ENCODE data around the gene BCL2L13.
"Not testable (repeated sequence)": the region's sequence is repeated elsewhere in the genome, so short reads cannot be mapped to it uniquely, and the experiment has no call there.

The BCL2L13 gene

DNA sequence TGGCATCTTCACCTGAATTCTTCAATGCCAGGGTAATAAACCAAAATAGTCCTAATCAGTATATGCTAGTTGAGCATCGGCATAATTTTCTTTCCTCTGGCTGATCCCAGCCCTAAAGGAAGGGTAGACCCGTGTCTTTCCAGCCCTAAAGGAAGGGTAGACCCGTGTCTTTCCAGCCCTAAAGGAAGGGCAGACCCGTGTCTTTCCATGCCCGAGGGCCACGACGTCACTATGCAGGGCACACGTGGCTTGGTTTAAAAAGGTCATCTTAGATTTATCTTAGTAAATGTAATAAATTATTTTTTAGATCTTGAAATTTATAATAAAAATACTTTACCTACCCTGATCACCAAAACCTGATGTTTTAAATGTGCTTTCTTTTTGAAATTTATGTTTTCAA, 90.2 kb downstream of the BCL2L13 start:
- DNase-seq (ENCODE audit: low spot score): no peak

- no peak for DNase-seq (ENCODE audit: low spot score)
These were observed 91.0 kb downstream of the BCL2L13 start for GRCh38 chr22:17729561-17729960.

- DNase-seq (ENCODE audit: low spot score): no peak
These were observed 93.8 kb downstream of the BCL2L13 start for GRCh38 chr22:17732251-17732854.

- no peak for DNase-seq (ENCODE audit: low spot score)
These were observed 94.9 kb downstream of the BCL2L13 start for GRCh38 chr22:17733466-17733865.

DNA sequence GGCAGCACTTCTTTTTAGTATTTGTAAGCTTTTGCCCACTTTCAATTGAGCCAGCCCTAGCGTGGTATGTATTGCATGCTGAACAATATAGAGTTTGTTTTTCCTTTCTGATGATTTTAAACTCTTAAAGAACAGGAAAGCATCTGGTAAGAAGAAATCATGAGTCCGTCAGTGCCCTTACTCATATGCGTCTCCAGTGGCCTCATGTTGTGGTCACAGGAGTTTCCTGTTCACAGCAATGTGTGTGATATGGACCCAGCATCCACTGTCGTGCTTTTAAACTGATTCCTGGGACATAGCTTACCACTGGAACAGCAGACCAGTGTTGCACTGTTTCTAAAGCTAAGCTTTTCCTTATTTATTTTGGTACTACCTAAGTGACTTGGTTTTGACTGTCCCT, 95.6 kb downstream of the BCL2L13 start:
- DNase-seq (ENCODE audit: low spot score): peak; percentile 18

- no peak for DNase-seq (ENCODE audit: low spot score)
These were observed 100.0 kb downstream of the BCL2L13 start for GRCh38 chr22:17738386-17739128.

DNA sequence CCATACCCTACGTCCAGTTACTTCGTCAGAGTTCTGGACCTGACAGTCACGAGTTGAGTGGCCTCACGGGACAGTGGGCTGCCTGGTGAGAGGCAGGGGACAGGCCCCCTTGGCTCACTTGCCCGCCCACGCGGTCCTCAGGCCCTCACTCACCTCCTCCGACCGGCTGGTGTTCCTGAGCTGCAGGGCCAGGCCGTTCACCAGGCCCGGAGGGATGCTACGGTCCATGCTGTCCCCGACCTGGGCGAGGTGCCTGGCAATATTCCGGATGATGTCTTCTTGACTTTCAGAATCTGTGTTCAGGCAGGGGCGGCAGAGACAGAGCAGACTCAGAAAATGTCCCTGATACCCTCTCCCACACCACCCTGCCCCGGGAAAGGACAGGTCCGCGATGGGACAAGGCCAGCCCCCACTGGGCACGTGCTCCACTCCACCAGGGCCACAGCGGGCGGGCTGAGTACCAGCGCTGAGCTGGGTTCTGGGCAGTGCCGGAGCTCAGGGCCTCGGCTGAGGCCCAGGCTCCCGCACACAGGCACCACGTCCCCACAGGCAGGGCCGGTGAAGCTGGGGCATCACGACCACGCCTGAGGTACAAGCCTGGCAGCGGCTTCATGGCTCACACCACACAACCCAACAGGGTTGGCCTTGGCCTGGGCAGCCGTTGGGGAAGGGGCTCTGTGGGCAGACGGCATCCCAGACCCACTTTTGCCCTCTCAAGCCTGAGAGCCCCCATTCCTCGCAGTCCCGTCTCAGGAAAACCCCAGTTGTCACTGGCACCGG, 100.8 kb downstream of the BCL2L13 start:
- DNase-seq (ENCODE audit: low spot score): no peak

DNA sequence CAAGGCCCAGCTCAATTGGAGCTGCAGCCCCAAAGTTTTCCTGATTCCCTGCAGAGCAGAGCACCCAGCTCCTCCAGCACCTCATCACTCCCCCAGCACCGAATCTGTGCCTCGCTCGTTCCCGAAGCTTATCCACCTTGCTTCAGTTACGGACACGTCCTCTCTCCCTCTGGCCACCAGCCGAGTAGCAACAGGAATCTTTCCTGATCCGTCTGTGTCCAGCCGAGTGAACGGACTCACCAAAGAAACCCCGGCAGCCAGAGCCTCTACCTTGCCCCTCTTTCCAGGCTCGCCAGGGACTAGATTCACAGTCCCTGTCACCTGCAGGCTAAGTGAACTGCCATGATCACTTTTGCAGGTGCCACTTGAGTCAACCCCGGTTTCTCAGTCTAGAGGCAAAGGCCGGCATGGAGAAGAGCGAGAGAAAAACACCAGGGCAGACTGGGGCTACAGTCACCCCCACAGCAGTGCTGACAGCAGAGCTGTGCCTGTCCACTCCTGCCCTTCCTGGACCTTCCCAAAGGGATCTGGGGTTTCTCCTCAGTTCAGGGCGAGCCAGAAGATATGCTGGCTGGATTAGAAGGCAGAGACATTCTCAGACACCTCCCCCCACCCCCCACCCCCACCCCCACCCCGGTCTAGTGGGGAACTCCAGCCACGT, 103.4 kb downstream of the BCL2L13 start:
- no peak for DNase-seq (ENCODE audit: low spot score)

- peak; percentile 64 for DNase-seq (ENCODE audit: low spot score)
These were observed 104.0 kb downstream of the BCL2L13 start for GRCh38 chr22:17742527-17742902.

- DNase-seq (ENCODE audit: low spot score): no peak
These were observed 105.3 kb downstream of the BCL2L13 start for GRCh38 chr22:17743661-17744411.

- DNase-seq (ENCODE audit: low spot score): no peak
These were observed 105.9 kb downstream of the BCL2L13 start for GRCh38 chr22:17744430-17744829.

DNA sequence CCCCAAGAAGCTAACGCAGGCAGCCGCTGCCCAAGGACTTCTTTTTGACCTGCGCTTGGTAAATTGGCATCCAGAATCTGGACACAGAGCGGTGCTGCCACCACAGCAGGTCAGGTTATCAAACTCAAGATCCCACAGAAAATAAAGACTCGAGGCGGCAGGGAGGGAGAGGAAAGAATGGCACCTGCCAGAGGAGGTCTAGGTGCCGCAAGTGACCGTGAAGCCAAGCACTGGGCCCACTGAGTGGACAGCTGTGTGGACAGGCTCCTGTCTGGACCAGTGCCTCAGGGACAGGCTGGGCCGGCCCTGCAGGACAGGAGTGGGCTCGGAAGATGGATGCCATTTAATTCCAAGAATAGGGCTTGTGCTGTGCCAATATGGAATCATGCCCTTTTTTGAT, 108.4 kb downstream of the BCL2L13 start:
- DNase-seq (ENCODE audit: low spot score): no peak

DNA sequence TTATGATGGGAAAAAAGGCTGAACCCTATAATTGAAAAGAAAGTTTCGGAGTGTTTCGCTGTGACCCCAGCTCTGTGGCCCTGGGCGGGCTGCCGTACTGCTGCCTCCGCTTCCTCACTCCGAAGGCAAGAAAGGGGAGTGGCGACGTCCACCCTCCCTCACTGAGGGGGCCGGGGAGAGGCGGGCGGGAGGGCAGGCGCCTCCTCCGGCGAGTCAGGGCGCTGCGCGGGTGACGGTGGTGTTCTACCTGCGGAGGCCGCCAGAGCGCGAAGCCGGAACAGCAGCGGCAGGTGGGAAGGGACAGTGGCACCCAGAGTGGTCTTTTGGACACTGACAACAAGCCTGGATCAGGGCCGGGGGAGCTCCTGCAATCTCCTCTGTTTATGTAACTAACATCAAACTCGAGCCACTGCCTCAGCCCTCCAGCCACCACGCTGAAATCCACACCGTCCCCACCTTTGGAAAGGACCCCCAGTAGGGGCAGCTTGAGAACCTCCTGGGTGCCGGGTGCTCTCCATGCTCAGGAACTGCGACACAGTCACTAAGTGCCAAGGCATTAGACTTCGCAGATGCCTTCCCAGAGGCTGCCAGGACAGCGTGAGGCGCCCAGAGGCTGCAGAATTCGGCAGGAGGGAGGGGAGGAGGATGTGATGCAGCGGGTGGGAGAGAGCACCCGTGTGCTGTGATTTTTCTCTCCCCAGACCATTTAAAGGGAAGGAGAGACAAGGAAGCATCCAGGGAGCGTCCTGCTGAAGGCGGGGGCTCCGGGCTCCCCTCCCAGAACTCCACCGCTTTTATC, 110.2 kb downstream of the BCL2L13 start:
- DNase-seq (ENCODE audit: low spot score): no peak

DNA sequence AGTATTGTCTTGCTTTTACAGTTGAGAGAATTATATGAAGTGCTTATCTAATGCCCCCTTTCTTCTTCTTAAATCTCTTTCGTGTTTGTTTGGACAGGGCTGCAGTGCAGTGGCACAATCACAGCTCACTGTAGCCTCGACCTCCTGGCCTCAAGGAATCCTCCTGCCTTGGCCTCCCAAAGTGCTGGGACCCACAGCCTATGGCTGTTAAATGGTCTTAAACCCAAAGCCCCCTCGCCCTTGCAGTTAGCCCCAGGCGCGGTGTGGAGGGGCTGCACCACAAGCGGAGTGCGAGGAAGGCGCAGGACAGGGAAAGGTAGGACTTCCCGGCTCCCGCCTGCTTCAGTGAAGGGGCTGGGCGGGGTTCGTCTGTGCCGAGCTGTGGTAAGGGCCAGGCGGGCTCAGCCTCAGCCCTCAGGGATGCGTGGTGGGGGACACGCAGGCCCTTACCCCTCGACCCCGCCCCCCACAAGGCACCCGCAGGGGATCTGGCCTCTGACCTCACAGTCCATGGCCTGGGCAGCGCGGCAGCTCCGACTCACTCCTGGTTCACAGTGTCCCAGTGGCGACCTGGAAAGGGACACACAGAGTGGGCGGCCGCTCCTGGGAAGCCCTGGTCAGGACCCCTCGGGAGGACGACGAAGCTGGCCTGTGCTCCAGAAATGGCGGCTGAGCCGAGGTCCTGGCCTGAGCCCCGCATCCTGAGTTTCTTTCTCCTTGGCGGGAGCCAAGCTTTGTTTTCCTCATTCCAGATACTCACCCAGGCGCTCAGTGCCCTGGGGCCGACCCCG, 111.2 kb downstream of the BCL2L13 start:
- DNase-seq (ENCODE audit: low spot score): no peak

DNA sequence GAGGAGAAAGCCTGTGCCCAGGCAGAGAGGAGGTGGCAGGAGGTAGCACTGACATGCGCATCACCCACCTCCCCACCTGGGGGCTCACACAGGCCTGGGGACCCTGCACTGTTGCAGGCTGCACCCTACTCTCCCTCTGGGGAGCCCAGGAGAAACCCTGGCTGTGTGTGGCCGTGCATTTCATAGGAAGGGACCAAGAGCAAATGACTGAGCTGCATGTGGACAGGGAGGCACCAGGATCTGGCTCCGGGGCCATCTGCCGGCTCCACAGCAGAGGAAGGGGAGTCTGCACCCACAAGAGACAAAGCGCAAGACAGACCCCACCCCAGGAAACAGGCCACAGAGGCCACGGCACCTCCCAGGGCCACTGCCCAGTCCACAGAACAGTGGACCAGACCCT, 113.0 kb downstream of the BCL2L13 start:
- no peak for DNase-seq (ENCODE audit: low spot score)

- no peak for DNase-seq (ENCODE audit: low spot score)
These were observed 114.9 kb downstream of the BCL2L13 start for GRCh38 chr22:17753401-17753989.

DNA sequence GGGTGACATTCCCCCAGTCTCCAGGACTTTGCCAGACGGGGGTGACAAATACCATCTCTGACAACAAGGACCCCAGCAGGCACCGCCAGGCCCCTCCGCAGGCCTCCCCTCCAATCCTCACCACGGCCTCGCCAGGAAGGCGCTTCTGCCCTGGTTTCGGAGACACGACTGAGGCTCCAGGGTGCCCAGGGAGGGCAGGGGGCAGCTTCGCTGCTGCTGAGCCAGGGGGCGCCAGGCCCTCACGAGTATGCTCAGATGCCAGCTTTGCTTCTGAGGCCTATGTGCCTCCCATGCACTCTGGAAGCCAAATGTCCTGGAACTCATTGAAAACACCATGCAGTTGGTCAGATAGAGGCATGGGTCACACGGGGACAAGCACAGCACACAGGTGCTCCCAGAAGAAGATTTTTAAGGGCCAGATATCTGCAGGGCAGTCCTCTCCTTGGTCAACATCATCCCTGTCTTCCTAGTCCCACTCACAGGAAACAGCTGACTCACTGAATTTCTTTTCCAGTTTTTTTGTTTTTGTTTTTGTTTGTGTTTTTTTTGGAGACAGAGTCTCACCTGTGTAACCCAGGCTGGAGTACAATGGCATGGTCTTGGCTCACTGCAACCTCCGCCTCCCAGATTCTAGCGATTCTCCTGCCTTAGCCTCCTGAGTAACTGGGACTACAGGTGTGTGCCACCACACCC, 115.8 kb downstream of the BCL2L13 start:
- peak; percentile 31 for DNase-seq (ENCODE audit: low spot score)

DNA sequence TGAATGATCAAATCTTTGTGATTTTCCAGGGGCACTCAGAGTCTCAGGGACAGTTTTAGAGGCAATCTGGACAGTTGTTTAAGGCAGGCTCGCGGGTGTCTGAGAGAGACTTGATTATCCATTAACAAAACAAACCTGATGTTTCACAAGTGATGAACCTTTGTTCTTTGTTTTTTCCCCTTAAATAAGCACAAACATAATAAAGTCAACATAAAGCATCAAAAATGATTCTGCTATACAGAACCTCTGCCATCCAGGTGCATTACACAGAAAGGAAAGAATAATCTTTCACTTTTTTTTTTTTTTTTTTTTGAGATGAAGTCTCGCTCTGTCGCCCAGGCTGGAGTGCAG, 122.6 kb downstream of the BCL2L13 start:
- no peak for DNase-seq (ENCODE audit: low spot score)

DNA sequence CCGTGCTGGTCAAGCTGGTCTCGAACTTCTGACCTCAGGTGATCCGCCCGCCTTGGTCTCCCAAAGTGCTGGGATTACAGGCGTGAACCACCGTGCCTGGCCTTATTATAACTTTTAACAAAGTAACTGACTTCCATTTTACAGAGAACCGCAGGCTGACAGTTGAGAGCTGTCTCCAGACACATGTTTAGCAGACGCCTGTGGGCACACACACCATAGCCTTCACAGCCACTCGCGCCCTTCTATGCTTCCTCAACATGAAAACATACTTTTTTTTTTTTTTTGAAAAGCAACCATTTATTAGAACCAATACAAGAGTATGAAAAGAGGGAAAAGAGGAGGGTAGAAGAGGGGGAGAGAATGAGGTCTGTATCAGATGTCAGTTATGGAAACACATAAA, 124.9 kb downstream of the BCL2L13 start:
- not testable (repeated sequence) for DNase-seq (ENCODE audit: low spot score)

Measured in CD4-positive, alpha-beta T cell treated with Interleukin-2 at 100 ng/mL for 4 hours (primary cell).